Trophoblast cell (in vitro differentiated cells and primary cell): Measurements from ENCODE around the gene ANKRD30BL. TPM values are rescaled to one million over a fixed set of nuclear protein-coding genes. Genes with fewer than 3 reads are reported as not detected.
"Not testable (repeated sequence)": the region's sequence is repeated elsewhere in the genome, so short reads cannot be mapped to it uniquely, and the experiment has no call there.

Source experiments
- DNase-seq, 2 donors: peaks; one replicate each; pipeline ENCODE4 v3.0.0-alpha.2; 2016
- H2AFZ ChIP-seq: 2 replicates; pipeline ENCODE4 v1.6.1; 2013; ENCODE audit warnings: low read length, moderate library complexity, mild to moderate bottlenecking; ENCODE audit not compliant: insufficient read depth, poor library complexity
- H2AK5ac ChIP-seq: 2 replicates; pipeline ENCODE4 v1.6.1; 2013; ENCODE audit warnings: mild to moderate bottlenecking, low read length
- H2BK120ac ChIP-seq: 2 replicates; pipeline ENCODE4 v1.6.1; 2013; ENCODE audit warnings: low read length, mild to moderate bottlenecking, moderate library complexity; ENCODE audit not compliant: insufficient read depth, poor library complexity
- H2BK12ac ChIP-seq: 2 replicates; pipeline ENCODE4 v1.6.1; 2013; ENCODE audit warnings: mild to moderate bottlenecking, low read length, moderate library complexity
- H2BK5ac ChIP-seq: 2 replicates; pipeline ENCODE4 v1.6.1; 2013; ENCODE audit warnings: low read length, low read depth, moderate library complexity, mild to moderate bottlenecking; ENCODE audit not compliant: poor library complexity
- H3K14ac ChIP-seq: 2 replicates; pipeline ENCODE4 v1.6.1; 2013; ENCODE audit warnings: mild to moderate bottlenecking, low read length
- H3K18ac ChIP-seq: 2 replicates; pipeline ENCODE4 v1.6.1; 2013; ENCODE audit warnings: mild to moderate bottlenecking, low read length
- H3K23ac ChIP-seq: 2 replicates; pipeline ENCODE4 v1.6.1; 2013; ENCODE audit warnings: low read length
- H3K27ac ChIP-seq: 2 replicates; pipeline ENCODE4 v1.5.1; 2013; ENCODE audit warnings: low read depth, mild to moderate bottlenecking, inconsistent platforms, low read length, moderate library complexity
- H3K27me3 ChIP-seq: 2 replicates; pipeline ENCODE4 v1.6.1; 2013; ENCODE audit warnings: inconsistent platforms, mild to moderate bottlenecking, low read length, moderate library complexity; ENCODE audit not compliant: insufficient read depth
- H3K36me3 ChIP-seq, 2 experiments: 1 replicate in 1 of 2; 2 replicates in 1 of 2; pipeline ENCODE4 v1.6.1; 2013; ENCODE audit warnings: low read length in 2 of 2, mild to moderate bottlenecking in 2 of 2, moderate library complexity in 1 of 2; ENCODE audit not compliant: insufficient read depth in 2 of 2, control insufficient read depth in 1 of 2
- H3K4ac ChIP-seq: 2 replicates; pipeline ENCODE4 v1.6.1; 2013; ENCODE audit warnings: low read depth, mild to moderate bottlenecking, low read length, moderate library complexity
- H3K4me1 ChIP-seq, 2 experiments: 1 replicate in 1 of 2; 2 replicates in 1 of 2; pipeline ENCODE4 v1.6.1; 2013; ENCODE audit warnings: low read length in 2 of 2, mild to moderate bottlenecking in 2 of 2, moderate library complexity in 1 of 2; ENCODE audit not compliant: insufficient read depth in 2 of 2, control insufficient read depth in 1 of 2
- H3K4me2 ChIP-seq: 2 replicates; pipeline ENCODE4 v1.6.1; 2013; ENCODE audit warnings: inconsistent platforms, mild to moderate bottlenecking, low read length, moderate library complexity
- H3K4me3 ChIP-seq: 2 replicates; pipeline ENCODE4 v1.5.1; 2013; ENCODE audit warnings: mild to moderate bottlenecking, low read depth, low read length, inconsistent platforms
- H3K79me1 ChIP-seq: one replicate; pipeline ENCODE4 v1.6.1; 2013; ENCODE audit warnings: low read length
- H3K79me2 ChIP-seq: 2 replicates; pipeline ENCODE4 v1.6.1; 2013; ENCODE audit warnings: low read length, mild to moderate bottlenecking; ENCODE audit not compliant: control insufficient read depth, insufficient read depth, poor library complexity
- H3K9ac ChIP-seq: 2 replicates; pipeline ENCODE4 v1.6.1; 2013; ENCODE audit warnings: mild to moderate bottlenecking, low read length
- H3K9me3 ChIP-seq: 2 replicates; pipeline ENCODE4 v1.6.1; 2013; ENCODE audit warnings: low read depth, mild to moderate bottlenecking, control low read depth, inconsistent platforms, low read length; ENCODE audit not compliant: insufficient read depth
- H4K12ac ChIP-seq: 2 replicates; pipeline ENCODE4 v1.6.1; 2013; ENCODE audit warnings: low read depth, mild to moderate bottlenecking, low read length, moderate library complexity
- H4K8ac ChIP-seq: 2 replicates; pipeline ENCODE4 v1.6.1; 2013; ENCODE audit warnings: low read depth, mild to moderate bottlenecking, low read length, moderate library complexity
- H4K91ac ChIP-seq: one replicate; pipeline ENCODE4 v1.6.1; 2013; ENCODE audit warnings: low read depth, mild to moderate bottlenecking, low read length, moderate library complexity
- WGBS: extraction: QIAGEN DNeasy Blood & Tissue Kit; methylation state at CpG from one replicate; pipeline ENCODE4 v1.1.7; 2013; ENCODE audit warnings: missing lambda C conversion rate; ENCODE audit not compliant: insufficient read length, insufficient coverage; ENCODE audit errors: extremely low coverage; 5-methylcytosine and 5-hydroxymethylcytosine counted together
- polyA plus RNA-seq: library from polyadenylated mRNA; stranded (reverse); fragments of 200-250 nt; gene quantifications from 2 replicates; pipeline ENCODE4 v1.2.3, GENCODE V29; 2013

Gene ANKRD30BL, protein sequence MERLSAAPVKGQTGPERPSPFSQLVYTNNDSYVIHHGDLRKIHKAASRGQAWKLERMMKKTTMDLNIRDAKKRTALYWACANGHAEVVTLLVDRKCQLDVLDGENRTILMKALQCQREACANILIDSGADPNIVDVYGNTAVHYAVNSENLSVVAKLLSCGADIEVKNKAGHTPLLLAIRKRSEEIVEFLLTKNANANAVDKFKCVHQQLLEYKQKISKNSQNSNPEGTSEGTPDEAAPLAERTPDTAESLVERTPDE
- polyA plus RNA-seq, result not detected in 2 replicates

DNA sequence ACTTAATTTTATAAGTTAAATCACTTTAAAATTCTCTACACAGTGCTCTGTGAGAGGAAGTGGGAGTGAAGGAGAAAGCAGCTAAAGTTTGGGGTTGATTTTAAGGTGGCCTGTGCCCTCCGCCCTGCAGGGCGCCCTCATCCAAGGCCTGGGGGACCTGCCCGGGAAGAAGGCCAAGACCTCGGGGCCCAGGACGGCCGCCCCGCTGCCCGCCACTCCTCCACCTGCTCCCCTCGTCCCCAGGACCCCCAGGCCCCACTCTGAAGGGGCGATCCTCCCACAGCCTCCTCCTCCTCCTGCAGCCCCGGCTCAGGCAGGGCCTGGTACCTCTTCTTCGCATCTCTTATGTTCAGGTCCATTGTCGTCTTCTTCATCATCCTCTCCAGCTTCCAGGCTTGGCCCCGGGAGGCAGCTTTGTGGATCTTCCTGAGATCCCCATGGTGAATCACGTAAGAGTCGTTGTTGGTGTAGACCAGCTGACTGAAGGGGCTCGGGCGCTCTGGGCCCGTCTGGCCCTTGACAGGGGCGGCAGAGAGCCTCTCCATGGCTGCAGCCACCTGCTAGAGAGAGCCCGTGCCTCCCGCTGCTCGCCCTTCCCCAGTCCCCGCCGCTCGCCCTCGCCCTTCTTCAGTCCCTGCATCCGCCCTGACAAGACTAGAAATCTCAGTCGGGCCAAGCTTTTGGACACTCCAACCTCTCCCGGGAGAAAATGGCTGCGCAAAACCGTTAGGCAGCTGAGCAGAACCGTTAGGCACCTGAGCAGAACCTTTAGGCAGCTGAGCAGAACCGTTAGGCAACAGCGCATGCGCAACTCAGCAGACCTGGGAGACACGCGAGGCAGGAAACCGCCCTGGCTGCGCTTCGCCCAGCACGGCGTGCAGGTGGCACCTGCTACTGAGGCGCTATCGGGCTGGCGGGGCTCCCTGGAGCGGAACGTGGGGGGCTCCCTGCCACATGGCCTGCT, at the start of gene ANKRD30BL:
TSS of gene ANKRD30BL (minus strand) at position 792 of the 964 bp plus-strand sequence. CDS start at position 545, 247 bp downstream.
- H2BK120ac ChIP-seq, H3K14ac ChIP-seq, H3K23ac ChIP-seq, H3K36me3 ChIP-seq, H3K79me2 ChIP-seq, H2AK5ac ChIP-seq, H2BK12ac ChIP-seq, H2AFZ ChIP-seq, H3K4me1 ChIP-seq, H3K79me1 ChIP-seq, H4K8ac ChIP-seq, H4K12ac ChIP-seq, DNase-seq, H4K91ac ChIP-seq, H3K9ac ChIP-seq, H3K18ac ChIP-seq, H3K27me3 ChIP-seq, H3K9me3 ChIP-seq, H2BK5ac ChIP-seq, H3K4me2 ChIP-seq, H3K4ac ChIP-seq, H3K4me3 ChIP-seq, H3K27ac ChIP-seq: not testable (repeated sequence)
- WGBS, result no CpG with 5 or more reads among the region's 48 CpGs

- H3K4me1 ChIP-seq, H2AK5ac ChIP-seq, DNase-seq, H3K4me2 ChIP-seq, H3K18ac ChIP-seq, H3K27me3 ChIP-seq, H2BK120ac ChIP-seq, H3K79me1 ChIP-seq, H3K79me2 ChIP-seq, H4K12ac ChIP-seq, H3K23ac ChIP-seq, H3K9ac ChIP-seq, H2BK12ac ChIP-seq, H2AFZ ChIP-seq, H3K36me3 ChIP-seq, H3K9me3 ChIP-seq, H3K4ac ChIP-seq, H4K8ac ChIP-seq, H4K91ac ChIP-seq, H3K27ac ChIP-seq, H2BK5ac ChIP-seq, H3K14ac ChIP-seq, H3K4me3 ChIP-seq: not testable (repeated sequence)
- WGBS, result no CpG with 5 or more reads among the region's 2 CpGs
Measured at GRCh38 chr2:132202866-132203265, 41.1 kb upstream of the ANKRD30BL start.

DNA sequence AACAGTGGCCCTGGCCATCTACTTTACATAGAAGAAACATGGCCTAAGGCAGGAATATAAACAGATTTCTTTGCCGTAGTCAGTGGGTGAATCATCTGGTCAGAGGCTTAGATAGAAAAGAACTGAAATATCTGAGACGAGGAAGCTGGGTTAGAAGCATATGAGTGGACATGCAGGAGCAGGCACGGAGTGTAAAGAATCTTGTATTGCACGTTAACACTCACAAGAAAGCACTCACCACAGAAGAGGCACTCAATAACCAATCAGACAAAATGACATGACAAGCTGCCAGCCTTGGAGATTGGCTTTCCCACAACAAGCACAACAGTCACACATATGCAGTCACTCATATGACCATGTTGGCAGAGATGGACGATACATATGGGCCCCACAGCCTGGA, 31.1 kb upstream of the ANKRD30BL start:
- H3K4me3 ChIP-seq, H3K23ac ChIP-seq, H4K12ac ChIP-seq, H3K9me3 ChIP-seq, H2BK12ac ChIP-seq, H3K18ac ChIP-seq, H2AK5ac ChIP-seq, H3K4me1 ChIP-seq, H3K4ac ChIP-seq, H3K9ac ChIP-seq, H3K27me3 ChIP-seq, H2AFZ ChIP-seq, H3K27ac ChIP-seq, DNase-seq, H3K36me3 ChIP-seq, H3K4me2 ChIP-seq, H3K79me2 ChIP-seq, H4K91ac ChIP-seq, H3K14ac ChIP-seq, H3K79me1 ChIP-seq, H2BK5ac ChIP-seq, H2BK120ac ChIP-seq, H4K8ac ChIP-seq: not testable (repeated sequence)
- no CpG with 5 or more reads among the region's 5 CpGs for WGBS

DNA sequence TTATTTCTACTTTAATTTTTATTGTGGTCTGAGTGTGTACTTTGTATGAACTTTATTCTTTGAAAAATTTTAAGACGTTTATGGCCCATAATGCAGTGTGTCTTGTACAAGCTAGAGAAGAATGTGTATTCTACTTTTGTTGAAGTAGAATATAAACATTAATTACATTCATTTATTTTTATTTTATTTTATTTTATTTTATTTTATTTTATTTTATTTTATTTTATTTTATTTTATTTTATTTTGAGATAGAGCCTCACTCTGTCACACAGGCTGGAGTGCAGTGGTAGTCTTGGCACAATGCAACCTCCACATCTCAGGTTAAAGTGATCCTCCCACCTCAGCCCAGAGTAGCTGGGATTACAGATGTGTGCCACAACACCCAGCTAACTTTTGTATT, 5.3 kb upstream of the ANKRD30BL start:
- H3K9ac ChIP-seq, H2AK5ac ChIP-seq, H2AFZ ChIP-seq, H3K4me1 ChIP-seq, H3K4ac ChIP-seq, H4K12ac ChIP-seq, H4K8ac ChIP-seq, H3K79me1 ChIP-seq, H4K91ac ChIP-seq, H3K23ac ChIP-seq, H3K27me3 ChIP-seq, H3K18ac ChIP-seq, H3K79me2 ChIP-seq, H3K4me3 ChIP-seq, H3K36me3 ChIP-seq, H2BK12ac ChIP-seq, H3K9me3 ChIP-seq, H3K4me2 ChIP-seq, H3K14ac ChIP-seq, H2BK120ac ChIP-seq, H2BK5ac ChIP-seq, H3K27ac ChIP-seq, DNase-seq: not testable (repeated sequence)
- no CpG with 5 or more reads among the region's 1 CpG for WGBS
